Psoas muscle (tissue), 8 donors: Measurements from ENCODE around the gene TP53BP1. TPM values are rescaled to one million over a fixed set of nuclear protein-coding genes. Genes with fewer than 3 reads are reported as not detected.

Source experiments
- ATAC-seq, 4 donors: fragments of 200-7000 bp; cut with Tn5 transposase; one replicate each; pipeline ENCODE4 v1.9.1; 2020; ENCODE audit warnings: moderate library complexity in 3 of 4, mild to moderate bottlenecking in 2 of 4
- DNase-seq, 2 donors: peaks; one replicate each; pipeline ENCODE4 v3.0.0-alpha.2; 2020
- H3K27ac ChIP-seq: fragments of 200-600 bp; one replicate; pipeline ENCODE4 v1.8.0; 2022
- H3K27me3 ChIP-seq, 3 donors: fragments of 200-600 bp in 1 of 3; one replicate each; pipeline versions ENCODE4 v1.6.1 to v1.8.0; 2013 to 2022; ENCODE audit warnings: low read length in 2 of 3, mild to moderate bottlenecking in 2 of 3, moderate library complexity in 1 of 3; ENCODE audit not compliant: insufficient read depth in 3 of 3
- H3K36me3 ChIP-seq, 2 donors: fragments of 200-600 bp in 1 of 2; one replicate each; pipeline versions ENCODE4 v1.6.1 to v1.8.0; 2013 to 2022; ENCODE audit warnings: low read depth in 1 of 2, mild to moderate bottlenecking in 1 of 2, moderate library complexity in 1 of 2; ENCODE audit not compliant: insufficient read depth in 1 of 2
- H3K4me1 ChIP-seq: fragments of 200-600 bp; one replicate; pipeline ENCODE4 v1.8.0; 2022
- H3K4me3 ChIP-seq: fragments of 200-600 bp; one replicate; pipeline ENCODE4 v1.8.0; 2022; ENCODE audit warnings: mild to moderate bottlenecking
- H3K9me3 ChIP-seq: fragments of 200-600 bp; one replicate; pipeline ENCODE4 v1.8.0; 2022
- WGBS, 3 donors: extraction: QIAGEN DNeasy Blood & Tissue Kit; methylation state at CpG; one replicate each; pipeline versions ENCODE4 v1.1.6 to v1.1.7; 2013; 5-methylcytosine and 5-hydroxymethylcytosine counted together
- intact Hi-C, 2 donors: fragments of 100-400 bp; cut with DNase I; formaldehyde crosslinking; loops; one replicate each; pipeline versions ENCODE4 v1.11.0 to v1.14.2; 2022
- polyA plus RNA-seq, 3 donors: library from polyadenylated mRNA; stranded (reverse); fragments of 200-250 nt; gene quantifications; one replicate each; pipeline ENCODE4 v1.2.3, GENCODE V29; 2013
- total RNA-seq, 4 donors: library from RNA; stranded (reverse); fragmentation: NEBNext Ultra II Directional in 2 of 4; extraction: Animal tissue kit (Norgen Biotek cat#: 25700) in 2 of 4; gene quantifications; one replicate each; pipeline versions ENCODE4 v1.2.1 to v1.2.4, GENCODE V29; 2021 to 2023
- TF ChIP-seq, protein P1 (sequence below): fragments of 200-600 bp; IDR thresholded peaks from one replicate; pipeline ENCODE4 v1.8.0; 2022; ENCODE audit warnings: antibody characterized with exemption
- donor health status: healthy with polysubstance abuse.
- donor health status: DM: no; HTN: no; CAD: no; lungs with moderate emphysema.
- donor health status: Bipolar disorder and iron deficiency.
- donor health status: healthy.
- donor health status: DM: yes; HTN: yes; CAD: no.
- donor health status: DM: no; HTN: no; CAD: no.
- donor health status: DM: no; HTN: no; CAD: no.
- donor health status: DM: yes; HTN: yes; CAD: no.

The TP53BP1 gene
- total and polyA plus RNA-seq, 7 donors, result 7.4 to 31.3 (median 13.9) TPM

GRCh38 chr15:43508421-43508820 is 15.5 kb upstream of the TP53BP1 start:
- intact Hi-C loops, result no loop called here
- Histone ChIP-seq H3K4me3 (no peak overlapping the region), H3K4me1 (peaks cover 20% of the 10 kb centered on the region), H3K27me3 (no peaks in the 10 kb centered on the region), H3K27ac (peak overlapping the region; percentile 88), H3K36me3 (no peaks in the 10 kb centered on the region), H3K9me3 (no peaks in the 10 kb centered on the region)
- TF ChIP-seq, protein P1, sequence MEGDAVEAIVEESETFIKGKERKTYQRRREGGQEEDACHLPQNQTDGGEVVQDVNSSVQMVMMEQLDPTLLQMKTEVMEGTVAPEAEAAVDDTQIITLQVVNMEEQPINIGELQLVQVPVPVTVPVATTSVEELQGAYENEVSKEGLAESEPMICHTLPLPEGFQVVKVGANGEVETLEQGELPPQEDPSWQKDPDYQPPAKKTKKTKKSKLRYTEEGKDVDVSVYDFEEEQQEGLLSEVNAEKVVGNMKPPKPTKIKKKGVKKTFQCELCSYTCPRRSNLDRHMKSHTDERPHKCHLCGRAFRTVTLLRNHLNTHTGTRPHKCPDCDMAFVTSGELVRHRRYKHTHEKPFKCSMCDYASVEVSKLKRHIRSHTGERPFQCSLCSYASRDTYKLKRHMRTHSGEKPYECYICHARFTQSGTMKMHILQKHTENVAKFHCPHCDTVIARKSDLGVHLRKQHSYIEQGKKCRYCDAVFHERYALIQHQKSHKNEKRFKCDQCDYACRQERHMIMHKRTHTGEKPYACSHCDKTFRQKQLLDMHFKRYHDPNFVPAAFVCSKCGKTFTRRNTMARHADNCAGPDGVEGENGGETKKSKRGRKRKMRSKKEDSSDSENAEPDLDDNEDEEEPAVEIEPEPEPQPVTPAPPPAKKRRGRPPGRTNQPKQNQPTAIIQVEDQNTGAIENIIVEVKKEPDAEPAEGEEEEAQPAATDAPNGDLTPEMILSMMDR, result no peak
- DNase-seq, result no peak
- ATAC-seq, result no peak
- 52 to 68% (median 63%) methylated on average over 1 of the region's 1 CpG for WGBS, 3 donors

GRCh38 chr15:43505738-43506137 is 12.8 kb upstream of the TP53BP1 start:
- H3K4me3 ChIP-seq, result no peak overlapping the region
- no peaks in the 10 kb centered on the region for H3K36me3 ChIP-seq
- TF ChIP-seq, protein P1, result no peak
- ATAC-seq (no peak), DNase-seq (no peak)
- H3K4me1 ChIP-seq, result peaks cover 10% of the 10 kb centered on the region
- H3K27me3 ChIP-seq, result no peaks in the 10 kb centered on the region
- intact Hi-C loops, result no loop called here
- no peak overlapping the region for H3K27ac ChIP-seq
- H3K9me3 ChIP-seq, result no peaks in the 10 kb centered on the region
- WGBS, 3 donors, result 36 to 59% (median 51%) methylated on average over 1 of the region's 1 CpG

DNA sequence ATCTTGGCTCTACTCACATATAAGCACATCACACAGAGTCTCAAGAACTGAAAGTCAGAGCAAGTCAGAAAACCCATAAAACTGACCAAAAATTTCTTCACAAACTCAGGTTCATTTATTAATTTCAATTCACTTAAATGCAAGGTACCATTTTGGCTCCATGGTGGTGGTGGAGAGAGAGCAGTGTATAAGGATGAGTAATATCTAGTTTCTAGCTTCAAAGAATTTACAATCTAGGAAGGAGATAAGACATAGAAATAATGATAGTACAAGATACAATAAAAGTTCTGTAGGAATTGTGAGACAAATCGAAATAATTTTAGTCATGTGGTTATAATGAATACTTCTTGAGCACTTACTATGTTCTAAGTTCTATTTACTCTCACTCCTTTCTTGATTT is 6.7 kb upstream of the TP53BP1 start:
- intact Hi-C loops, result no loop called here
- ATAC-seq (no peak), DNase-seq (no peak)
- 88 to 91% (median 89%) methylated on average over 1 of the region's 1 CpG for WGBS, 3 donors
- Histone ChIP-seq H3K4me1 (no peaks in the 10 kb centered on the region), H3K27me3 (no peaks in the 10 kb centered on the region), H3K4me3 (no peak overlapping the region), H3K9me3 (no peaks in the 10 kb centered on the region), H3K36me3 (no peaks in the 10 kb centered on the region), H3K27ac (no peak overlapping the region)
- TF ChIP-seq, protein P1, result no peak

DNA sequence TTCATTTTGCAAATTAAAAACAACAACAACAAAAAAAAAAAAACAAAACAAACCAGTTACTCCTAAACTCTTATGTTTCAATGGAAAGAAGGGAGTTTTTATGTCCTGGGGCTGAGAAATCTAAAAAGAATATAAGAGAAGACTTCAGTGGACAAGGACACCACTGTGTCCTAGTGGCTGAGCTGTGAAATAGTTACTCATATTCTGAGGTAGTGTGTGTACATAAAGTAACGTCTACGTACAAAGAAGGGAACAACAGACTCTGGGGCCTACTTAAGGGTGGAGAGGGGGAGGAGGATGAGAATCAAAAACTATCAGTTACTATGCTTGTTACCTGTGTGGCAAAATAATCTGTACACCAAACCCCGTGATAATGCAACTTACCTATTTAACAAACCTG is 6.0 kb upstream of the TP53BP1 start:
- intact Hi-C loops, result no loop called here
- no peaks in the 10 kb centered on the region for H3K36me3 ChIP-seq
- H3K4me1 ChIP-seq, result no peaks in the 10 kb centered on the region
- H3K9me3 ChIP-seq, result no peaks in the 10 kb centered on the region
- H3K27me3 ChIP-seq, result no peaks in the 10 kb centered on the region
- DNase-seq (no peak), ATAC-seq (no peak)
- no peak overlapping the region for H3K4me3 ChIP-seq
- WGBS, 3 donors, result 75 to 84% (median 82%) methylated on average over 3 of the region's 3 CpGs
- TF ChIP-seq, protein P1, result no peak
- no peak overlapping the region for H3K27ac ChIP-seq

DNA sequence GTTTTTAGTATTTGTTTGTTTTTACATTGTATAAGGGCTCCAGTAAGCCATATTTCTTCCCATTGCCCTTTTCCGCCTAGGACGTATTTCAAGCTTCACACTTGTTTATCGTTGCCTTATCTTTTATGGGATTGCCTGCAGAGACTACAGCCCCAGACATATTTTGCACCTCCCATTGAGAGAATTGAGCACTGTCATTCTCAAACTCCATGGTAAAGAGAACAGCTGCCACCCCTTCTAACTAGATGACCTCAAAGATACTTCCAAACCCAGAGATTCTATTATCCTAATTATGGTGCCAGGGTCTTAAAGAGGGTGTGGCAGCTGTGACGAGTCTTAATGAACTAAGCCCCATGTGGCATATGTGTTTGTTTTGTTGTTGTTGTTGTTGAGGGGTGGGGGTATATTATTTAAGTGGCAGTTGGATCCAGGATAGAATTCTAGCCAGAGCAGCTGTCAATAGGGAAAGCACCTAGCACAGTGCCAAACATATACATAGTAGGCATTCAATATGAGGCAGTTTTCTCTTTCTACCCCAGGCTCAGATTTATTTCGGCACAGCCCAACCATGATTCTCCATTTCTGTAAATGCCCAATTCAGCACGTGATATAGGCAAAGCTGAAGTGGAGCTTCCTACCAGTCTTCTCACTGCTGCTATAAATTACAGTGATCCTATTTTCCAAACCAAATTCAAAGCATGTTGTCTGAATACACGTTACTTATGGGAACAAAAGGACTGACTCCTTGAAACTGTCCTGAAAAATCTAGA is 932 bp upstream of the TP53BP1 start:
- peak overlapping the region; percentile 81 for H3K27ac ChIP-seq
- ATAC-seq (no peak), DNase-seq (no peak)
- peak overlapping the region; percentile 82 for H3K4me3 ChIP-seq
- no peaks in the 10 kb centered on the region for H3K4me1 ChIP-seq
- H3K36me3 ChIP-seq, result peaks cover 0 to 31% of the 10 kb centered on the region in 2 donors
- intact Hi-C loops, result no loop called here
- no peaks in the 10 kb centered on the region for H3K9me3 ChIP-seq
- H3K27me3 ChIP-seq, result no peaks in the 10 kb centered on the region
- TF ChIP-seq, protein P1, result no peak
- 53 to 61% (median 56%) methylated on average over 7 of the region's 7 CpGs for WGBS, 3 donors
